K562 (cell line): ENCODE data around the gene TMED6. TPM values are rescaled to one million over a fixed set of nuclear protein-coding genes. Genes with fewer than 3 reads are reported as not detected.
A peak's percentile ranks its signal among the peaks of the same experiment; 100 is the strongest.

Experiments
- ARID2 ChIP-seq: fragments of 450-650 bp; IDR thresholded peaks from 2 replicates; pipeline ENCODE4 v1.6.1; 2017; ENCODE audit warnings: antibody characterized with exemption, mild to moderate bottlenecking
- CEBPZ ChIP-seq: fragments of 150-350 bp; IDR thresholded peaks from 2 replicates; pipeline ENCODE4 v1.6.1; 2014; ENCODE audit warnings: low read depth, mild to moderate bottlenecking, low read length, borderline replicate concordance
- CREB1 ChIP-seq, 2 experiments: sonication (generic) in 1 of 2; formaldehyde crosslinking in 1 of 2; IDR thresholded peaks; 2 replicates each; pipeline versions ENCODE4 v1.6.1 to v1.8.0; 2012 to 2022; ENCODE audit warnings: inconsistent platforms in 1 of 2, mild to moderate bottlenecking in 1 of 2, missing genetic modification reagents in 1 of 2, moderate library complexity in 1 of 2
- CREB3 ChIP-seq: fragments of 450-650 bp; conservative IDR thresholded peaks from 2 replicates; pipeline ENCODE4 v1.6.1; 2016; ENCODE audit warnings: missing genetic modification characterization, low read depth, mild to moderate bottlenecking, missing compliant biosample characterization, moderate library complexity
- DPF2 ChIP-seq: fragments of 450-650 bp; IDR thresholded peaks from 2 replicates; pipeline ENCODE4 v1.6.1; 2016
- HIVEP1 ChIP-seq: fragments of 250-450 bp; sonication (Bioruptor Pico); IDR thresholded peaks from 2 replicates; pipeline ENCODE4 v1.4.0; 2020; ENCODE audit warnings: mild to moderate bottlenecking
- JUN ChIP-seq, 2 experiments: sonication (generic) in 1 of 2; formaldehyde crosslinking in 1 of 2; IDR thresholded peaks; 2 replicates each; pipeline versions ENCODE4 v1.6.1 to v1.8.0; 2012 to 2022; ENCODE audit warnings: borderline replicate concordance in 2 of 2, mild to moderate bottlenecking in 2 of 2, improper control_type of control experiment in 1 of 2, low read depth in 1 of 2, low read length in 1 of 2, missing genetic modification reagents in 1 of 2
- LCOR ChIP-seq: sonication (generic); formaldehyde crosslinking; IDR thresholded peaks from 2 replicates; pipeline ENCODE4 v1.8.0; 2022; ENCODE audit warnings: mild to moderate bottlenecking, missing genetic modification reagents
- MBD1 ChIP-seq: fragments of 250-450 bp; sonication (Bioruptor Pico); IDR thresholded peaks from 2 replicates; pipeline ENCODE4 v1.8.0; 2022; ENCODE audit warnings: inconsistent platforms
- RB1 ChIP-seq: fragments of 450-650 bp; IDR thresholded peaks from 2 replicates; pipeline ENCODE4 v1.6.1; 2017; ENCODE audit warnings: low read depth, mild to moderate bottlenecking
- ZFP1 ChIP-seq: fragments of 450-650 bp; formaldehyde crosslinking; IDR thresholded peaks from 2 replicates; pipeline ENCODE4 v1.4.0; 2020; ENCODE audit warnings: mild to moderate bottlenecking, mixed read lengths
- ZNF174 ChIP-seq: fragments of 250-450 bp; sonication (Bioruptor Pico); IDR thresholded peaks from 2 replicates; pipeline ENCODE4 v1.4.0; 2020; ENCODE audit warnings: mild to moderate bottlenecking
- ZNF175 ChIP-seq: fragments of 200-800 bp; sonication (Bioruptor generic); IDR thresholded peaks from 2 replicates; pipeline ENCODE4 v1.6.1; 2016; ENCODE audit warnings: low read depth, mild to moderate bottlenecking, missing genetic modification characterization, missing compliant biosample characterization
- ZNF347 ChIP-seq: fragments of 450-650 bp; formaldehyde crosslinking; IDR thresholded peaks from 2 replicates; pipeline ENCODE4 v1.4.0; 2020; ENCODE audit warnings: low read depth, mild to moderate bottlenecking, moderate library complexity
- ZNF445 ChIP-seq: fragments of 250-450 bp; sonication (Bioruptor Pico); IDR thresholded peaks from 2 replicates; pipeline ENCODE4 v1.4.0; 2020; ENCODE audit warnings: low read depth, mild to moderate bottlenecking, moderate library complexity
- ZNF511 ChIP-seq: sonication (generic); formaldehyde crosslinking; IDR thresholded peaks from 2 replicates; pipeline ENCODE4 v1.8.0; 2022; ENCODE audit warnings: mild to moderate bottlenecking, missing genetic modification reagents
- ZNF655 ChIP-seq: fragments of 250-450 bp; sonication (Bioruptor Pico); IDR thresholded peaks from 2 replicates; pipeline ENCODE4 v1.5.0; 2021
- polyA plus RNA-seq, 8 experiments: library from polyadenylated mRNA; depleted of rRNA in 4 of 8; stranded (reverse) in 5 of 8; unstranded in 3 of 8; fragments of >200 nt; fragmentation: Nextera tagmentation in 2 of 8; fragmentation: Illumina TruSeq in 1 of 8; extraction: Ambion mirVana in 2 of 8; extraction: Trizol in 1 of 8; gene quantifications; 2 replicates each; pipeline versions ENCODE4 v1.2.1 to v1.2.3, GENCODE V29; 2011 to 2014; ENCODE audit warnings: inconsistent platforms in 1 of 8, missing spikeins in 1 of 8
- total RNA-seq, 7 experiments: library from RNA; depleted of rRNA in 6 of 7; stranded (reverse); fragments of >200 nt in 6 of 7; fragmentation: Illumina TruSeq in 2 of 7; extraction: Trizol in 2 of 7; gene quantifications; 2 replicates each; pipeline versions ENCODE4 v1.2.1 to v1.2.3, GENCODE V29; 2011 to 2021; ENCODE audit warnings: low replicate concordance in 1 of 7

The TMED6 gene
- total and polyA plus RNA-seq, 9 of the 15 experiments (the other 6 are each of a cell fraction or from before 2014, with no cell fraction given), result 0.14 to 0.45 (median 0.25) TPM; not detected in 2

- TF ChIP-seq ZNF174 (CRISPR knock-in tag), result no peak
- TF ChIP-seq ZNF511, result no peak; the same call in none of the 2 replicates
- TF ChIP-seq CEBPZ, result no peak
- TF ChIP-seq CREB1 (IDR thresholded peaks at IDR 0.05), result no peak; the same call in 1 of the 2 replicates
- TF ChIP-seq CREB1 (CRISPR knock-in tag; IDR thresholded peaks at IDR 0.05), result peak; percentile 51; the same call in 1 of the 2 replicates
- no peak for TF ChIP-seq MBD1 (CRISPR knock-in tag)
- no peak for TF ChIP-seq ZNF655 (CRISPR knock-in tag)
- no peak for TF ChIP-seq JUN (IDR thresholded peaks at IDR 0.05; ENCODE audit: borderline replicate concordance, low read depth, low read length)
- 0 out of 2 replicates have a peak, but pooled peaks have one; percentile 44 for TF ChIP-seq JUN (CRISPR knock-in tag; IDR thresholded peaks at IDR 0.05; ENCODE audit: borderline replicate concordance)
- TF ChIP-seq ARID2, result no peak
- no peak for TF ChIP-seq LCOR
- TF ChIP-seq ZFP1 (CRISPR knock-in tag), result no peak
- TF ChIP-seq ZNF347 (CRISPR knock-in tag), result no peak
- TF ChIP-seq ZNF445 (CRISPR knock-in tag), result no peak
- TF ChIP-seq RB1, result peak; percentile 88
- TF ChIP-seq ZNF175 (CRISPR knock-in tag), result no peak
- TF ChIP-seq CREB3 (tag), result no peak
- 0 out of 2 replicates have a peak, but pooled peaks have one; percentile 9 for TF ChIP-seq DPF2
- TF ChIP-seq HIVEP1 (CRISPR knock-in tag), result no peak
Observed at GRCh38 chr16:69330286-69331109, 21.1 kb downstream of the TMED6 start, which contains the start of gene PDF (continued).
